OCI-LY3 (cell line): ENCODE measurements around the gene PREX1.

ENCODE experiments used
- EZH2phosphoT487 ChIP-seq: fragments of 200-600 bp; shearing (Covaris generic); IDR thresholded peaks from 2 replicates; pipeline ENCODE4 v1.6.1; 2018; ENCODE audit warnings: antibody characterized with exemption, mixed run types, low read depth
- TF ChIP-seq, protein P1 (sequence below): fragments of 200-600, 300-600 bp; sonication (generic); IDR thresholded peaks from 2 replicates; pipeline ENCODE4 v1.5.1; 2014; ENCODE audit warnings: antibody characterized with exemption, low read length, low read depth

DNA sequence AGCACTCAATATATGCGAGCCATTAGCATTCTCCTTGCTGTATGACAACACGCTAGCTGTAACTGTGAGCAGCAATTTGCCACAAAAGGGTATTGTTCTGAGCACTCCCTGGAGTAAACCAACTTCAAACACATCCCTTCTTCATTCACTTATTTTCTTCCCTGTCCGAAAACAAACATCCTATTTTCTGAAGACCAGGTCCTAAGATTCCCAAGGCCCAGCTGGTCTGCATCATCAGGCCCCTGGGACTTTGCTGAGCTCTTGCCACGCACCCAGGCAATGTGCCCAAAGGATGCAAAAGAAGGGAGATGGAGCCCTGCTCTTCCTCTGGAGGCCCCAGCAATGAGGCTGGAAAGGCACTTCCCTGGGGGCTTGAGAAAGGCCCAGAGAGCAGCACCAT is 118.1 kb downstream of the PREX1 start:
- TF ChIP-seq, protein P1, sequence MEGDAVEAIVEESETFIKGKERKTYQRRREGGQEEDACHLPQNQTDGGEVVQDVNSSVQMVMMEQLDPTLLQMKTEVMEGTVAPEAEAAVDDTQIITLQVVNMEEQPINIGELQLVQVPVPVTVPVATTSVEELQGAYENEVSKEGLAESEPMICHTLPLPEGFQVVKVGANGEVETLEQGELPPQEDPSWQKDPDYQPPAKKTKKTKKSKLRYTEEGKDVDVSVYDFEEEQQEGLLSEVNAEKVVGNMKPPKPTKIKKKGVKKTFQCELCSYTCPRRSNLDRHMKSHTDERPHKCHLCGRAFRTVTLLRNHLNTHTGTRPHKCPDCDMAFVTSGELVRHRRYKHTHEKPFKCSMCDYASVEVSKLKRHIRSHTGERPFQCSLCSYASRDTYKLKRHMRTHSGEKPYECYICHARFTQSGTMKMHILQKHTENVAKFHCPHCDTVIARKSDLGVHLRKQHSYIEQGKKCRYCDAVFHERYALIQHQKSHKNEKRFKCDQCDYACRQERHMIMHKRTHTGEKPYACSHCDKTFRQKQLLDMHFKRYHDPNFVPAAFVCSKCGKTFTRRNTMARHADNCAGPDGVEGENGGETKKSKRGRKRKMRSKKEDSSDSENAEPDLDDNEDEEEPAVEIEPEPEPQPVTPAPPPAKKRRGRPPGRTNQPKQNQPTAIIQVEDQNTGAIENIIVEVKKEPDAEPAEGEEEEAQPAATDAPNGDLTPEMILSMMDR, result no peak
- TF ChIP-seq EZH2phosphoT487, result no peak
